ENCODE data around the gene RPS27. TPM values are rescaled to one million over a fixed set of nuclear protein-coding genes. Genes with fewer than 3 reads are reported as not detected.

RPS27 gene
- total RNA-seq, 3 donors from 2014 or later: 1,116 to 1,231 (median 1,134) TPM

- DNase-seq (no peak), ATAC-seq (no peak)
- H3K4me1 ChIP-seq (ENCODE audit: low read depth): peaks cover 7% of the 10 kb centered on the region
- TF ChIP-seq CTCF (IDR thresholded peaks at IDR 0.05): no peak
- H3K36me3 ChIP-seq (ENCODE audit: low read depth): no peaks in the 10 kb centered on the region
- intact Hi-C loops (cut with DNase I, micrococcal nuclease): loop anchor here in 1 of 2 donors (10.0 kb wide), 2 partner anchors 190 to 310 kb away; partner anchors contain the start of genes ILF2 and NPR1
- H3K4me3 ChIP-seq: no peak overlapping the region
- H3K9me3 ChIP-seq: no peaks in the 10 kb centered on the region
Observed at GRCh38 chr1:153984123-153984894, 6.3 kb upstream of the RPS27 start.

- intact Hi-C loops (cut with DNase I, micrococcal nuclease): loop anchor here (5.0 to 10.0 kb wide), 3 partner anchors 183 to 311 kb away; partner anchors contain the start of genes ILF2 (in 1 of the 2) and NPR1 (in 1 of the 2)
- TF ChIP-seq CTCF (IDR thresholded peaks at IDR 0.05): no peak
- Histone ChIP-seq H3K36me3 (ENCODE audit: low read depth) (no peaks in the 10 kb centered on the region), H3K4me1 (ENCODE audit: low read depth) (peaks cover 7% of the 10 kb centered on the region), H3K9me3 (no peaks in the 10 kb centered on the region), H3K4me3 (no peak overlapping the region)
- peak; percentile 3 for ATAC-seq
- DNase-seq: no peak
Observed at GRCh38 chr1:153985341-153985912, 5.1 kb upstream of the RPS27 start.

GRCh38 chr1:153985941-153986761, 4.4 kb upstream of the RPS27 start, which contains the start of gene RAB13:
RAB13 (minus strand) TSS chr1:153986339; CDS start chr1:153986236, 103 bp downstream.
- TF ChIP-seq CTCF (IDR thresholded peaks at IDR 0.05): no peak
- peak; percentile 84 for ATAC-seq
- peak; percentile 86 to 92 (median 90) for DNase-seq
- Histone ChIP-seq H3K36me3 (ENCODE audit: low read depth) (no peaks in the 10 kb centered on the region), H3K9me3 (no peaks in the 10 kb centered on the region), H3K4me3 (no peak within 1 kb of the TSS), H3K4me1 (ENCODE audit: low read depth) (peaks cover 7% of the 10 kb centered on the region)
- intact Hi-C loops (cut with DNase I, micrococcal nuclease): loop anchor here (5.0 to 10.0 kb wide), 3 partner anchors 184 to 311 kb away; partner anchors contain the start of genes ILF2 (in 1 of the 2) and NPR1 (in 1 of the 2)

GRCh38 chr1:153987621-153988020, 2.9 kb upstream of the RPS27 start:
- Histone ChIP-seq H3K9me3 (no peaks in the 10 kb centered on the region), H3K4me3 (no peak overlapping the region), H3K36me3 (ENCODE audit: low read depth) (no peaks in the 10 kb centered on the region), H3K4me1 (ENCODE audit: low read depth) (peaks cover 16% of the 10 kb centered on the region)
- ATAC-seq (no peak), DNase-seq (peak in 1 of 3 donors; percentile 10)
- intact Hi-C loops (cut with DNase I, micrococcal nuclease): loop anchor here (5.0 to 10.0 kb wide), 3 partner anchors 185 to 313 kb away; partner anchors contain the start of genes ILF2 (in 1 of the 2) and NPR1 (in 1 of the 2)
- no peak for TF ChIP-seq CTCF (IDR thresholded peaks at IDR 0.05)

- Histone ChIP-seq H3K9me3 (no peaks in the 10 kb centered on the region), H3K4me3 (peak overlapping the region; percentile 71), H3K36me3 (ENCODE audit: low read depth) (no peaks in the 10 kb centered on the region), H3K4me1 (ENCODE audit: low read depth) (peaks cover 23% of the 10 kb centered on the region)
- ATAC-seq (no peak), DNase-seq (no peak)
- intact Hi-C loops (cut with DNase I, micrococcal nuclease): no loop called here
- TF ChIP-seq CTCF (IDR thresholded peaks at IDR 0.05): no peak
Observed at GRCh38 chr1:153991151-153991630, 629 bp downstream of the RPS27 start.
